HepG2 (cell line): Measurements from ENCODE around the gene MTTP. TPM values are rescaled to one million over a fixed set of nuclear protein-coding genes. Genes with fewer than 3 reads are reported as not detected.

Experiments used
- FOXK2 ChIP-seq: fragments of 450-650 bp; IDR thresholded peaks from 2 replicates; pipeline ENCODE4 v1.6.1; 2016
- PBX2 ChIP-seq: IDR thresholded peaks from 2 replicates; pipeline ENCODE4 v1.6.1; 2016; ENCODE audit warnings: control low read depth
- ZKSCAN8 ChIP-seq: IDR thresholded peaks from 2 replicates; pipeline ENCODE4 v1.6.1; 2016; ENCODE audit warnings: borderline replicate concordance, missing genetic modification reagents, missing compliant biosample characterization
- ZNF407 ChIP-seq: sonication (generic); formaldehyde crosslinking; IDR thresholded peaks from one replicate; pipeline ENCODE4 v1.5.1; 2020; ENCODE audit warnings: mild to moderate bottlenecking, missing genetic modification reagents; ENCODE audit errors: not compliant biosample characterization
- ZNF503 ChIP-seq: sonication (generic); formaldehyde crosslinking; IDR thresholded peaks from 2 replicates; pipeline ENCODE4 v1.4.0; 2020; ENCODE audit warnings: missing genetic modification reagents
- polyA plus RNA-seq, 8 experiments: library from polyadenylated mRNA; depleted of rRNA in 3 of 8; stranded (reverse) in 7 of 8; unstranded in 1 of 8; fragments of >200 nt; fragmentation: Illumina TruSeq in 4 of 8; extraction: Trizol in 4 of 8; gene quantifications; 2 replicates each; pipeline versions ENCODE4 v1.2.1 to v1.2.3, GENCODE V29; 2011 to 2016; ENCODE audit warnings: low read depth in 4 of 8, missing spikeins in 1 of 8, mixed read lengths in 1 of 8; ENCODE audit not compliant: insufficient read depth in 1 of 8
- total RNA-seq, 5 experiments: library from RNA; depleted of rRNA; stranded (reverse); fragments of >200 nt; fragmentation: Illumina TruSeq; extraction: Trizol; gene quantifications; 2 replicates each; pipeline ENCODE4 v1.2.3, GENCODE V29; 2016; ENCODE audit warnings: low read depth in 1 of 5

The MTTP gene
- total and polyA plus RNA-seq, 2 of the 13 experiments (the other 11 are each of a cell fraction or from before 2014, with no cell fraction given), result 84.7 to 102 TPM

- TF ChIP-seq ZNF503 (CRISPR knock-in tag) (no peak), FOXK2 (no peak), PBX2 (CRISPR knock-in tag) (no peak), ZKSCAN8 (CRISPR knock-in tag) (no peak), ZNF407 (no peak)
Observed at GRCh38 chr4:99606716-99607115, 32.1 kb downstream of the MTTP start (continued).
